MCF 10A (cell line): Measurements from ENCODE around the gene SPOCK3. TPM values are rescaled to one million over a fixed set of nuclear protein-coding genes. Genes with fewer than 3 reads are reported as not detected.

Source experiments
- BruUV-seq: library from RNA; stranded (reverse); fragments of 400-500 nt; replicated peaks from 2 replicates; lab custom pipeline; 2021; lab: Mats Ljungman, UMichigan
- CTCF ChIA-PET: fragments of 300-600 bp; sonication (Branson Sonifier 250); formaldehyde crosslinking; extraction: SDS; loops from one replicate; lab custom pipeline; 2021; ENCODE audit warnings: antibody characterized with exemption, inconsistent platforms; lab: Yijun Ruan, JAX
- POLR2A ChIA-PET: fragments of 300-600, 350-650 bp; sonication (Branson Sonifier 250); formaldehyde crosslinking; extraction: SDS; loops from one replicate; lab custom pipeline; 2020; ENCODE audit warnings: antibody characterized with exemption, inconsistent platforms; lab: Yijun Ruan, JAX
- DNase-seq: peaks from one replicate; pipeline ENCODE4 v3.0.0-alpha.2; 2018; ENCODE audit not compliant: unreplicated experiment
- H3K27ac Mint-ChIP-seq: one replicate; pipeline ENCODE4 v1.8.0; 2022; ENCODE audit warnings: mild to moderate bottlenecking, low read depth, mixed read lengths; ENCODE audit not compliant: unreplicated experiment
- H3K27me3 Mint-ChIP-seq: one replicate; pipeline ENCODE4 v1.8.0; 2022; ENCODE audit warnings: mixed read lengths; ENCODE audit not compliant: insufficient read depth, unreplicated experiment
- H3K36me3 Mint-ChIP-seq: one replicate; pipeline ENCODE4 v1.8.0; 2022; ENCODE audit warnings: mild to moderate bottlenecking, moderate library complexity, mixed read lengths; ENCODE audit not compliant: insufficient read depth, unreplicated experiment
- H3K4me1 Mint-ChIP-seq: one replicate; pipeline ENCODE4 v1.8.0; 2022; ENCODE audit warnings: mixed read lengths; ENCODE audit not compliant: insufficient read depth, unreplicated experiment
- H3K4me3 Mint-ChIP-seq: one replicate; pipeline ENCODE4 v1.8.0; 2022; ENCODE audit warnings: mild to moderate bottlenecking, moderate library complexity, mixed read lengths; ENCODE audit not compliant: unreplicated experiment
- H3K9me3 Mint-ChIP-seq: one replicate; pipeline ENCODE4 v1.8.0; 2022; ENCODE audit warnings: mixed read lengths; ENCODE audit not compliant: unreplicated experiment
- CTCF ChIP-seq: fragments of 200-600 bp; IDR thresholded peaks from one replicate; pipeline ENCODE4 v1.8.0; 2022; ENCODE audit warnings: antibody characterized with exemption, mild to moderate bottlenecking; ENCODE audit not compliant: unreplicated experiment
- intact Hi-C: fragments of 100-400 bp; cut with micrococcal nuclease; formaldehyde crosslinking; loops from 2 replicates; pipeline ENCODE4 v1.14.1; 2022
- total RNA-seq: library from RNA; stranded (reverse); gene quantifications from 2 replicates; pipeline ENCODE4 v1.2.3, GENCODE V29; 2022

Gene SPOCK3
- total RNA-seq, 1 experiment from 2014 or later: not detected

GRCh38 chr4:166924424-166924823 lies 309.9 kb downstream of the SPOCK3 start:
- intact Hi-C loops: no loop called here
- H3K4me1 Mint-ChIP-seq: peaks cover 6% of the 10 kb centered on the region
- no peak for TF ChIP-seq CTCF
- H3K27ac Mint-ChIP-seq: no peak overlapping the region
- H3K27me3 Mint-ChIP-seq: no peaks in the 10 kb centered on the region
- BruUV-seq: no TSS peak
- ChIA-PET POLR2A (no interaction called here), CTCF (no interaction called here)
- no peaks in the 10 kb centered on the region for H3K9me3 Mint-ChIP-seq
- no peaks in the 10 kb centered on the region for H3K36me3 Mint-ChIP-seq
- peak; percentile 10 for DNase-seq
- H3K4me3 Mint-ChIP-seq: no peak overlapping the region

GRCh38 chr4:166913926-166914325 lies 320.4 kb downstream of the SPOCK3 start:
- Mint-ChIP-seq H3K27ac (no peak overlapping the region), H3K9me3 (no peaks in the 10 kb centered on the region), H3K36me3 (no peaks in the 10 kb centered on the region), H3K27me3 (no peaks in the 10 kb centered on the region), H3K4me1 (no peaks in the 10 kb centered on the region), H3K4me3 (no peak overlapping the region)
- ChIA-PET POLR2A (interaction anchor here (0.6 kb wide), 1 partner anchor 487 kb away, joined by 3 read pairs; no protein-coding TSS in a partner anchor), CTCF (interaction anchor here (0.6 to 0.7 kb wide), 2 partner anchors 185 to 520 kb away, joined by 3 read pairs; no protein-coding TSS in a partner anchor)
- no peak for DNase-seq
- BruUV-seq: no TSS peak
- TF ChIP-seq CTCF: no peak
- intact Hi-C loops: no loop called here

- no peaks in the 10 kb centered on the region for H3K27me3 Mint-ChIP-seq
- no peak overlapping the region for H3K27ac Mint-ChIP-seq
- no peaks in the 10 kb centered on the region for H3K36me3 Mint-ChIP-seq
- intact Hi-C loops: no loop called here
- no TSS peak for BruUV-seq
- ChIA-PET CTCF (no interaction called here), POLR2A (interaction anchor here (0.6 kb wide), 1 partner anchor 55 kb away, joined by 3 read pairs; no protein-coding TSS in a partner anchor)
- no peak overlapping the region for H3K4me3 Mint-ChIP-seq
- no peaks in the 10 kb centered on the region for H3K9me3 Mint-ChIP-seq
- no peak for DNase-seq
- no peak for TF ChIP-seq CTCF
- no peaks in the 10 kb centered on the region for H3K4me1 Mint-ChIP-seq
Observed at GRCh38 chr4:166903408-166903807, 330.9 kb downstream of the SPOCK3 start.

- no peak for DNase-seq
- no peak for TF ChIP-seq CTCF
- POLR2A ChIA-PET: interaction anchor here (0.6 kb wide), 1 partner anchor 54 kb away, joined by 3 read pairs; no protein-coding TSS in a partner anchor
- Mint-ChIP-seq H3K36me3 (no peaks in the 10 kb centered on the region), H3K27ac (no peak overlapping the region), H3K27me3 (no peaks in the 10 kb centered on the region), H3K4me3 (no peak overlapping the region), H3K4me1 (no peaks in the 10 kb centered on the region), H3K9me3 (no peaks in the 10 kb centered on the region)
- CTCF ChIA-PET: interaction anchor here (1.4 kb wide), 1 partner anchor 10 kb away, joined by 3 read pairs; no protein-coding TSS in a partner anchor
- no TSS peak for BruUV-seq
- intact Hi-C loops: no loop called here
Observed at GRCh38 chr4:166902941-166903340, 331.4 kb downstream of the SPOCK3 start.
